Measurements from ENCODE around the gene ARIH2. TPM values are rescaled to one million over a fixed set of nuclear protein-coding genes. Genes with fewer than 3 reads are reported as not detected.

The ARIH2 gene
- total and polyA plus RNA-seq, 3 experiments from 2014 or later = 117 to 126 (median 123) TPM

GRCh38 chr3:49035281-49035680 is 116.6 kb downstream of the ARIH2 start:
- H3K27ac ChIP-seq (ENCODE audit: low read depth, low read length) = no peak overlapping the region
- H3K27me3 ChIP-seq (ENCODE audit: insufficient read depth, low read length, poor library complexity, severe bottlenecking) = no peaks in the 10 kb centered on the region
- DNase-seq = no peak
- Mint-ChIP-seq H3K36me3 (peaks cover 0 to 69% (median 12%) of the 10 kb centered on the region in 3 donors), H3K27me3 (peaks cover 0 to 2% of the 10 kb centered on the region in 2 donors), H3K27ac (no peak overlapping the region), H3K4me1 (peaks cover 0 to 2% (median 0%) of the 10 kb centered on the region in 3 donors), H3K9me3 (no peaks in the 10 kb centered on the region), H3K4me3 (no peak overlapping the region)
- CTCF ChIA-PET = no interaction called here
- no peak overlapping the region for H3K4me3 ChIP-seq (ENCODE audit: low read length)
- H3K9me3 ChIP-seq (ENCODE audit: low read length) = no peaks in the 10 kb centered on the region
- peaks cover 46% of the 10 kb centered on the region for H3K36me3 ChIP-seq (ENCODE audit: insufficient read depth, low read length)
- POLR2A ChIA-PET = interaction anchor here (0.5 kb wide), 1 partner anchor 26 kb away, joined by 4 read pairs; no protein-coding TSS in a partner anchor
- no peaks in the 10 kb centered on the region for H3K4me1 ChIP-seq (ENCODE audit: insufficient read depth, low read length)

Other genes with a start within 250 kb of the ARIH2 start
- 10 to 100 TPM; 29.2 to 30.2 TPM for gene NCKIPSD, start 232.9 kb upstream of the ARIH2 start, total RNA-seq
- gene NCKIPSD, start 232.9 kb upstream of the ARIH2 start, polyA plus RNA-seq = 11.0 TPM
- 10 to 100 TPM; 43.9 to 47.1 TPM for gene IP6K2, start 201.6 kb upstream of the ARIH2 start, total RNA-seq
- gene IP6K2, start 201.6 kb upstream of the ARIH2 start, polyA plus RNA-seq = 50.5 TPM
- 10 to 100 TPM; 61.5 to 62.1 TPM for gene PRKAR2A, start 71.0 kb upstream of the ARIH2 start, total RNA-seq
- gene PRKAR2A, start 71.0 kb upstream of the ARIH2 start, polyA plus RNA-seq = 16.4 TPM
- gene SLC25A20, start 20.0 kb upstream of the ARIH2 start, total RNA-seq = 10 to 100 TPM; 29.1 to 31.5 TPM
- gene SLC25A20, start 20.0 kb upstream of the ARIH2 start, polyA plus RNA-seq = 40.1 TPM
- gene P4HTM, start 71.4 kb downstream of the ARIH2 start, total RNA-seq = 10 to 100 TPM; 28.6 to 33.0 TPM
- gene P4HTM, start 71.4 kb downstream of the ARIH2 start, polyA plus RNA-seq = 35.0 TPM
- gene WDR6, start 88.5 kb downstream of the ARIH2 start, total RNA-seq = 100 to 1,000 TPM; 158 to 167 TPM
- gene WDR6, start 88.5 kb downstream of the ARIH2 start, polyA plus RNA-seq = 82.9 TPM
- 10 to 100 TPM; 27.9 to 31.7 TPM for gene DALRD3, start 99.7 kb downstream of the ARIH2 start, total RNA-seq
- 24.4 TPM for gene DALRD3, start 99.7 kb downstream of the ARIH2 start, polyA plus RNA-seq
- 10 to 100 TPM; 86.3 to 88.8 TPM for gene NDUFAF3, start 103.3 kb downstream of the ARIH2 start, total RNA-seq
- 217 TPM for gene NDUFAF3, start 103.3 kb downstream of the ARIH2 start, polyA plus RNA-seq
- gene IMPDH2, start 110.6 kb downstream of the ARIH2 start, total RNA-seq = 100 to 1,000 TPM; 448 to 457 TPM
- gene IMPDH2, start 110.6 kb downstream of the ARIH2 start, polyA plus RNA-seq = 76.1 TPM
- 100 to 1,000 TPM; 122 to 134 TPM for gene QRICH1, start 175.2 kb downstream of the ARIH2 start, total RNA-seq
- gene QRICH1, start 175.2 kb downstream of the ARIH2 start, polyA plus RNA-seq = 30.5 TPM
- gene QARS1, start 185.9 kb downstream of the ARIH2 start, total RNA-seq = 100 to 1,000 TPM; 233 to 244 TPM
- gene QARS1, start 185.9 kb downstream of the ARIH2 start, polyA plus RNA-seq = 95.8 TPM
- gene USP19, start 202.0 kb downstream of the ARIH2 start, total RNA-seq = 10 to 100 TPM; 71.8 to 73.9 TPM
- 32.8 TPM for gene USP19, start 202.0 kb downstream of the ARIH2 start, polyA plus RNA-seq
- under 1 TPM; 0.58 to 0.77 TPM for gene LAMB2, start 214.2 kb downstream of the ARIH2 start, total RNA-seq
- gene LAMB2, start 214.2 kb downstream of the ARIH2 start, polyA plus RNA-seq = not detected
- gene CCDC71, start 247.5 kb downstream of the ARIH2 start, total RNA-seq = 10 to 100 TPM; 32.1 to 34.2 TPM
- gene CCDC71, start 247.5 kb downstream of the ARIH2 start, polyA plus RNA-seq = 0.94 TPM